SU-DHL-6 (cell line): ENCODE results near the gene TEK.

Source experiments
- H2AFZ ChIP-seq: fragments of 200-600 bp; sonication (generic); 2 replicates; pipeline ENCODE4 v1.6.1; 2014; ENCODE audit warnings: low read depth, mild to moderate bottlenecking, moderate library complexity, mixed read lengths, antibody characterized with exemption, low read length; ENCODE audit not compliant: severe bottlenecking
- H3F3A ChIP-seq: fragments of 200-600 bp; shearing (Covaris generic); 2 replicates; pipeline ENCODE4 v1.6.0; 2016; ENCODE audit warnings: antibody characterized with exemption, mild to moderate bottlenecking; ENCODE audit not compliant: insufficient read depth
- H3K27ac ChIP-seq: fragments of 200-600 bp; sonication (generic); 2 replicates; pipeline ENCODE4 v1.5.1; 2016; ENCODE audit warnings: low read depth, mild to moderate bottlenecking, low read length, moderate library complexity, mixed read lengths
- H3K27me3 ChIP-seq: fragments of 200-600 bp; sonication (generic), shearing (Covaris generic); 2 replicates; pipeline ENCODE4 v1.6.0; 2014; ENCODE audit warnings: mild to moderate bottlenecking, low read length
- H3K36me3 ChIP-seq: fragments of 200-600 bp; sonication (generic); 2 replicates; pipeline ENCODE4 v1.6.1; 2014; ENCODE audit warnings: mild to moderate bottlenecking, low read length, mixed read lengths
- H3K4me2 ChIP-seq: fragments of 300-600, 200-600 bp; shearing (Covaris generic), sonication (generic); 2 replicates; pipeline ENCODE4 v1.6.0; 2014; ENCODE audit warnings: low read length, low read depth, mild to moderate bottlenecking; ENCODE audit not compliant: poor library complexity, severe bottlenecking
- H3K4me3 ChIP-seq: fragments of 200-600 bp; sonication (generic); 2 replicates; pipeline ENCODE4 v1.5.1; 2014; ENCODE audit warnings: antibody characterized with exemption, low read length, mild to moderate bottlenecking, mixed read lengths; ENCODE audit not compliant: insufficient read depth, poor library complexity, severe bottlenecking
- H3K79me2 ChIP-seq: fragments of 200-600 bp; sonication (generic); 2 replicates; pipeline ENCODE4 v1.6.1; 2014; ENCODE audit warnings: mild to moderate bottlenecking, low read length, moderate library complexity; ENCODE audit not compliant: insufficient read depth
- H3K9ac ChIP-seq: fragments of 200-600 bp; sonication (generic); 2 replicates; pipeline ENCODE4 v1.7.0; 2014; ENCODE audit warnings: mild to moderate bottlenecking, low read length
- H3K9me2 ChIP-seq: fragments of 200-600 bp; sonication (generic); replicated peaks from 2 replicates; pipeline ENCODE4 v1.6.1; 2014; ENCODE audit warnings: low read length; ENCODE audit not compliant: insufficient read depth
- H3K9me3 ChIP-seq: fragments of 200-600 bp; sonication (generic); 2 replicates; pipeline ENCODE4 v1.6.1; 2014; ENCODE audit warnings: low read length, mixed read lengths; ENCODE audit not compliant: insufficient read depth
- H4K20me1 ChIP-seq: fragments of 200-600 bp; sonication (generic); 2 replicates; pipeline ENCODE4 v1.6.1; 2014; ENCODE audit warnings: low read depth, mild to moderate bottlenecking, antibody characterized with exemption, low read length, moderate library complexity, mixed read lengths
- EZH2phosphoT487 ChIP-seq: fragments of 200-600 bp; sonication (generic), shearing (Covaris generic); conservative IDR thresholded peaks from 2 replicates; pipeline ENCODE4 v1.6.1; 2018; ENCODE audit warnings: mild to moderate bottlenecking, antibody characterized with exemption, low read length, moderate library complexity, mixed read lengths
- TF ChIP-seq, protein P1 (sequence below): fragments of 200-600 bp; sonication (generic); IDR thresholded peaks from one replicate; pipeline ENCODE4 v1.5.1; 2017; ENCODE audit warnings: antibody characterized with exemption, mild to moderate bottlenecking, low read length, moderate library complexity; ENCODE audit not compliant: insufficient read depth, poor library complexity, severe bottlenecking

The TEK gene

DNA sequence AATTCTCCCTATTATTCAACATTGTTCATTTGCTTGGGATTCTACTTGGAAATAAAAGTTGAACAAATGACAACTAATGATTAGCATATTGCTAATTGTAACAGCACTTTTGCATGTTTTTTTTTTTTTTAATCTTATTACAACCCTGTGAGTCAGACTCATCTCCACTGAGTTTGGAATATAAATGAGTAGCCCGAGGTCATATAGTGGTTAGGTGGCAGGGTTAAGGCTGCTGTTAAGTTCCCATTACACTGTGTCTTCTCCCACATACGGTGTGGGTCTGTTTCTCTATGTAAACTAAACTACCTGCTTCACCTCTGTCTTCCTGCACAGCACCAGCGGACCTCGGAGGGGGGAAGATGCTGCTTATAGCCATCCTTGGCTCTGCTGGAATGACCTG is 95.6 kb downstream of the TEK start:
- Histone ChIP-seq H2AFZ (no peak overlapping the region), H3K9me2 (0 out of 2 replicates have a peak, but pooled peaks cover 5% of the 10 kb centered on the region), H3K9me3 (no peaks in the 10 kb centered on the region), H3K27ac (no peak overlapping the region), H3K4me3 (no peak overlapping the region), H4K20me1 (no peaks in the 10 kb centered on the region), H3K79me2 (no peaks in the 10 kb centered on the region), H3F3A (no peaks in the 10 kb centered on the region), H3K27me3 (no peaks in the 10 kb centered on the region), H3K36me3 (no peaks in the 10 kb centered on the region), H3K9ac (no peak overlapping the region), H3K4me2 (no peak overlapping the region)
- TF ChIP-seq, protein P1, sequence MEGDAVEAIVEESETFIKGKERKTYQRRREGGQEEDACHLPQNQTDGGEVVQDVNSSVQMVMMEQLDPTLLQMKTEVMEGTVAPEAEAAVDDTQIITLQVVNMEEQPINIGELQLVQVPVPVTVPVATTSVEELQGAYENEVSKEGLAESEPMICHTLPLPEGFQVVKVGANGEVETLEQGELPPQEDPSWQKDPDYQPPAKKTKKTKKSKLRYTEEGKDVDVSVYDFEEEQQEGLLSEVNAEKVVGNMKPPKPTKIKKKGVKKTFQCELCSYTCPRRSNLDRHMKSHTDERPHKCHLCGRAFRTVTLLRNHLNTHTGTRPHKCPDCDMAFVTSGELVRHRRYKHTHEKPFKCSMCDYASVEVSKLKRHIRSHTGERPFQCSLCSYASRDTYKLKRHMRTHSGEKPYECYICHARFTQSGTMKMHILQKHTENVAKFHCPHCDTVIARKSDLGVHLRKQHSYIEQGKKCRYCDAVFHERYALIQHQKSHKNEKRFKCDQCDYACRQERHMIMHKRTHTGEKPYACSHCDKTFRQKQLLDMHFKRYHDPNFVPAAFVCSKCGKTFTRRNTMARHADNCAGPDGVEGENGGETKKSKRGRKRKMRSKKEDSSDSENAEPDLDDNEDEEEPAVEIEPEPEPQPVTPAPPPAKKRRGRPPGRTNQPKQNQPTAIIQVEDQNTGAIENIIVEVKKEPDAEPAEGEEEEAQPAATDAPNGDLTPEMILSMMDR, result no peak
- no peak for TF ChIP-seq EZH2phosphoT487

DNA sequence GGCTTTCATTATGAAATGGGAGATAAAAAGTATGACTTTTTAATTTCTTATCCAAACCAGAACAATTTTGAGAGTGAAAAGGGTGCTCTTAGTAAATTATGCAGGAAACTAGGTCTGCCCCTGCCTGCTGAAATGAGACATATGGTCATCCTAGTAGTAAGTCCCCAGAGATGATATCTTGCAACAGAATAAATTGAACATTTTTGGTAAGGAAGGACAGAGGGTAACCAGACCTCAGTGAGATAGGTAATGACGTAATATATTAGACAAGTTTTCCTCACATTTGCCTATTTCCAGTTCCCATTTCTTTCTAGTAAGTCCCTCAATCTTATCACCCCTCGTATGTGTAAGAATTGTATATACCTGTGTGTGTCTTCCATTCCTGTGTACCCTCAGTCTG is 96.2 kb downstream of the TEK start:
- H3K9me2 ChIP-seq, result 0 out of 2 replicates have a peak, but pooled peaks cover 5% of the 10 kb centered on the region
- no peaks in the 10 kb centered on the region for H3K9me3 ChIP-seq
- H3K4me3 ChIP-seq, result no peak overlapping the region
- no peaks in the 10 kb centered on the region for H3K27me3 ChIP-seq
- H3K79me2 ChIP-seq, result no peaks in the 10 kb centered on the region
- no peaks in the 10 kb centered on the region for H3K36me3 ChIP-seq
- H2AFZ ChIP-seq, result no peak overlapping the region
- no peak overlapping the region for H3K27ac ChIP-seq
- no peaks in the 10 kb centered on the region for H4K20me1 ChIP-seq
- H3K4me2 ChIP-seq, result no peak overlapping the region
- H3F3A ChIP-seq, result no peaks in the 10 kb centered on the region
- no peak overlapping the region for H3K9ac ChIP-seq
- TF ChIP-seq EZH2phosphoT487, result no peak
- TF ChIP-seq, protein P1, result no peak

DNA sequence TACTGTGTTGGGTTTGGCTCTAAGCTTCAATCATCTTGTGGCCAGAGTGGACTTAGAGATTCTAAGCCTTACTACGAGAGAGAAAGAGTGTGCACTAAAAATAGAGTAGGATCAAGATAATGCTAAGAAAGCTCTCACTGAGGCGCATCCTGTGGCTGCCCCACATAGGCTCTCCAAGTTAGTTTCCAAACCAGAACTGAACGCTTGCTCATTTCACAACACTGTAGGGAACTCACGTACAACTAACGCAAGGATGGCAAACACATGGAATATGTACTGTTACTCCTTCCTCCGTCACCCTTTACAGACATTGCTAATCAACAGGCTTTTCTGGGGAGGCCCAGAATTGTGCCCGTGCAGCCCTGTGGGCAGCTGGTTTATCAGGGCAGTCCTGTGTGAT is 97.0 kb downstream of the TEK start:
- H3K9me3 ChIP-seq, result no peaks in the 10 kb centered on the region
- H3K4me3 ChIP-seq, result no peak overlapping the region
- no peak overlapping the region for H2AFZ ChIP-seq
- no peak overlapping the region for H3K9ac ChIP-seq
- H3F3A ChIP-seq, result no peaks in the 10 kb centered on the region
- 0 out of 2 replicates have a peak, but pooled peaks cover 5% of the 10 kb centered on the region for H3K9me2 ChIP-seq
- H4K20me1 ChIP-seq, result no peaks in the 10 kb centered on the region
- no peak overlapping the region for H3K27ac ChIP-seq
- H3K4me2 ChIP-seq, result no peak overlapping the region
- no peaks in the 10 kb centered on the region for H3K36me3 ChIP-seq
- H3K27me3 ChIP-seq, result no peaks in the 10 kb centered on the region
- TF ChIP-seq, protein P1, result no peak
- no peak for TF ChIP-seq EZH2phosphoT487
- H3K79me2 ChIP-seq, result no peaks in the 10 kb centered on the region
